K562 (cell line): Measurements from ENCODE around the gene UNC5C. TPM values are rescaled to one million over a fixed set of nuclear protein-coding genes. Genes with fewer than 3 reads are reported as not detected.

Experiments
- ATAC-seq: fragments of 200-7000 bp; cut with Tn5 transposase; 3 replicates; pipeline ENCODE4 v1.9.1; 2020; ENCODE audit warnings: moderate library complexity
- BruUV-seq: library from RNA; stranded (reverse); fragments of 400-500 nt; replicated peaks from 2 replicates; lab custom pipeline; 2021; lab: Mats Ljungman, UMichigan
- CTCF ChIA-PET: fragments of 300-600 bp; formaldehyde crosslinking; extraction: SDS; loops from one replicate; lab custom pipeline; 2021; ENCODE audit warnings: low intra/inter-chr PET ratio; lab: Yijun Ruan, JAX
- POLR2A ChIA-PET: fragments of 300-600, 350-650 bp; sonication (Branson Sonifier 250); formaldehyde crosslinking; extraction: SDS; loops from one replicate; lab custom pipeline; 2021; ENCODE audit warnings: antibody characterized with exemption, inconsistent platforms; lab: Yijun Ruan, JAX
- DNase-seq, 4 experiments: peaks; one replicate each; pipeline versions ENCODE4 v3.0.0 to v3.0.0-alpha.2; 2011 to 2018; ENCODE audit warnings: low spot score in 3 of 4, mixed read lengths in 3 of 4; ENCODE audit errors: extremely low read depth in 1 of 4
- FAIRE-seq: peaks from 2 replicates; lab custom pipeline; 2011; peaks lifted over from hg19 to GRCh38; lab: Jason Lieb, UNC
- H2AFZ ChIP-seq: 2 replicates; pipeline ENCODE4 v1.6.0; 2011; ENCODE audit warnings: low read depth, low read length, control low read depth, inconsistent platforms
- H3K27ac ChIP-seq: fragments of 200-600 bp; 3 replicates; pipeline ENCODE4 v1.8.0; 2011; ENCODE audit warnings: low read depth, mild to moderate bottlenecking, control low read depth, inconsistent platforms, low read length, moderate library complexity, mixed read lengths; ENCODE audit errors: extremely low read depth
- H3K27me3 ChIP-seq, 2 experiments: fragments of 300-600 bp in 1 of 2; 2 replicates in 1 of 2; 3 replicates in 1 of 2; pipeline versions ENCODE4 v1.6.0 to v1.8.0; 2011; ENCODE audit warnings: inconsistent platforms in 2 of 2, low read length in 2 of 2, mild to moderate bottlenecking in 1 of 2, mixed read lengths in 1 of 2, moderate library complexity in 1 of 2; ENCODE audit not compliant: control insufficient read depth in 2 of 2, insufficient read depth in 2 of 2
- H3K36me3 ChIP-seq: fragments of 300-600 bp; 3 replicates; pipeline ENCODE4 v1.8.0; 2011; ENCODE audit warnings: mild to moderate bottlenecking, low read length, inconsistent platforms; ENCODE audit not compliant: control insufficient read depth, insufficient read depth
- H3K4me1 ChIP-seq, 2 experiments: fragments of 200-600 bp in 1 of 2; replicated peaks in 1 of 2; 2 replicates in 1 of 2; 3 replicates in 1 of 2; pipeline versions ENCODE4 v1.5.1 to v1.8.0; 2011; ENCODE audit warnings: inconsistent platforms in 2 of 2, low read length in 2 of 2, mild to moderate bottlenecking in 1 of 2, mixed read lengths in 1 of 2, moderate library complexity in 1 of 2; ENCODE audit not compliant: control insufficient read depth in 2 of 2, insufficient read depth in 2 of 2
- H3K4me2 ChIP-seq: 2 replicates; pipeline ENCODE4 v1.6.1; 2011; ENCODE audit warnings: low read length, control low read depth, inconsistent platforms, mixed read lengths; ENCODE audit not compliant: insufficient read depth
- H3K4me3 ChIP-seq: fragments of 200-600 bp; sonication (generic), shearing (Covaris generic); 2 replicates; pipeline ENCODE4 v1.5.1; 2016; ENCODE audit warnings: control low read depth, inconsistent platforms
- H3K79me2 ChIP-seq: fragments of 200-600 bp; 3 replicates; pipeline ENCODE4 v1.8.0; 2011; ENCODE audit warnings: low read length, inconsistent platforms; ENCODE audit not compliant: control insufficient read depth, insufficient read depth
- H3K9ac ChIP-seq, 2 experiments: 2 replicates each; pipeline versions ENCODE4 v1.6.0 to v1.6.1; 2011; ENCODE audit warnings: low read depth in 2 of 2, low read length in 2 of 2, control low read depth in 1 of 2, inconsistent platforms in 1 of 2, mild to moderate bottlenecking in 1 of 2, mixed read lengths in 1 of 2; ENCODE audit not compliant: insufficient read depth in 1 of 2
- H3K9me1 ChIP-seq: one replicate; pipeline ENCODE4 v1.6.0; 2011; ENCODE audit warnings: inconsistent platforms, mild to moderate bottlenecking, low read length, moderate library complexity; ENCODE audit not compliant: control insufficient read depth, insufficient read depth
- H3K9me3 ChIP-seq: replicated peaks from 2 replicates; pipeline ENCODE4 v1.5.1; 2011; ENCODE audit warnings: low read depth, low read length, inconsistent platforms; ENCODE audit not compliant: control insufficient read depth, insufficient read depth
- H4K20me1 ChIP-seq: replicated peaks from 2 replicates; pipeline ENCODE4 v1.6.1; 2011; ENCODE audit warnings: low read length, inconsistent platforms, mixed read lengths; ENCODE audit not compliant: control insufficient read depth, insufficient read depth
- CREB3 ChIP-seq: fragments of 450-650 bp; conservative IDR thresholded peaks from 2 replicates; pipeline ENCODE4 v1.6.1; 2016; ENCODE audit warnings: missing genetic modification characterization, low read depth, mild to moderate bottlenecking, missing compliant biosample characterization, moderate library complexity
- DEAF1 ChIP-seq: fragments of 450-650 bp; formaldehyde crosslinking; IDR thresholded peaks from 2 replicates; pipeline ENCODE4 v1.4.0; 2020; ENCODE audit warnings: mild to moderate bottlenecking, moderate library complexity
- ELK3 ChIP-seq: fragments of 450-650 bp; formaldehyde crosslinking; IDR thresholded peaks from 2 replicates; pipeline ENCODE4 v1.4.0; 2020; ENCODE audit warnings: mild to moderate bottlenecking
- ETV6 ChIP-seq, 3 experiments: fragments of 150-350 bp in 1 of 3; sonication (generic) in 1 of 3; formaldehyde crosslinking in 1 of 3; IDR thresholded peaks; 2 replicates each; pipeline versions ENCODE4 v1.6.1 to v1.8.0; 2014 to 2022; ENCODE audit warnings: borderline replicate concordance in 2 of 3, low read depth in 2 of 3, antibody characterized with exemption in 1 of 3, low read length in 1 of 3, mild to moderate bottlenecking in 1 of 3, missing genetic modification reagents in 1 of 3
- FIP1L1 ChIP-seq: fragments of 200-400 bp; formaldehyde crosslinking; IDR thresholded peaks from 2 replicates; pipeline ENCODE4 v1.6.1; 2018; ENCODE audit warnings: mild to moderate bottlenecking, low read depth, low read length; ENCODE audit not compliant: poor library complexity, severe bottlenecking
- RBM34 ChIP-seq: fragments of 200-400 bp; formaldehyde crosslinking; IDR thresholded peaks from 2 replicates; pipeline ENCODE4 v1.6.1; 2018; ENCODE audit warnings: low read length, borderline replicate concordance; ENCODE audit not compliant: insufficient read depth
- SAFB ChIP-seq: fragments of 200-400 bp; formaldehyde crosslinking; IDR thresholded peaks from 2 replicates; pipeline ENCODE4 v1.6.1; 2017; ENCODE audit warnings: low read depth, low read length, borderline replicate concordance
- STAT5B ChIP-seq: fragments of 250-450 bp; sonication (Bioruptor Pico); IDR thresholded peaks from 2 replicates; pipeline ENCODE4 v1.8.0; 2021; ENCODE audit warnings: mild to moderate bottlenecking, inconsistent platforms
- TBP ChIP-seq: optimal IDR thresholded peaks from 2 replicates; pipeline ENCODE3; 2011; ENCODE audit warnings: low read depth, low read length, improper control_type of control experiment
- TSHZ1 ChIP-seq: fragments of 250-450 bp; sonication (Bioruptor Pico); IDR thresholded peaks from 2 replicates; pipeline ENCODE4 v1.4.0; 2020; ENCODE audit warnings: mild to moderate bottlenecking, moderate library complexity
- ZNF431 ChIP-seq: sonication (generic); formaldehyde crosslinking; IDR thresholded peaks from 2 replicates; pipeline ENCODE4 v1.8.0; 2022; ENCODE audit warnings: mild to moderate bottlenecking, missing genetic modification reagents
- WGBS: fragments of 100-300 bp; shearing (Covaris generic); methylation state at CpG from one replicate; pipeline ENCODE4 v1.1.6; 2016; ENCODE audit warnings: low coverage, mixed read lengths; ENCODE audit not compliant: insufficient coverage; ENCODE audit errors: missing lambda C conversion rate; 5-methylcytosine and 5-hydroxymethylcytosine counted together
- in situ Hi-C: fragments of 300-500 bp; cut with MboI; formaldehyde crosslinking; loops from 4 replicates; pipeline ENCODE4 v1.15.0; 2018; ENCODE audit warnings: inconsistent platforms, mixed read lengths
- intact Hi-C: fragments of 100-400 bp; cut with micrococcal nuclease; formaldehyde crosslinking; loops from 2 replicates; pipeline ENCODE4 v1.14.2; 2022
- polyA plus RNA-seq, 8 experiments: library from polyadenylated mRNA; depleted of rRNA in 4 of 8; stranded (reverse) in 5 of 8; unstranded in 3 of 8; fragments of >200 nt; fragmentation: Nextera tagmentation in 2 of 8; fragmentation: Illumina TruSeq in 1 of 8; extraction: Ambion mirVana in 2 of 8; extraction: Trizol in 1 of 8; gene quantifications; 2 replicates each; pipeline versions ENCODE4 v1.2.1 to v1.2.3, GENCODE V29; 2011 to 2014; ENCODE audit warnings: inconsistent platforms in 1 of 8, missing spikeins in 1 of 8
- total RNA-seq, 7 experiments: library from RNA; depleted of rRNA in 6 of 7; stranded (reverse); fragments of >200 nt in 6 of 7; fragmentation: Illumina TruSeq in 2 of 7; extraction: Trizol in 2 of 7; gene quantifications; 2 replicates each; pipeline versions ENCODE4 v1.2.1 to v1.2.3, GENCODE V29; 2011 to 2021; ENCODE audit warnings: low replicate concordance in 1 of 7

Gene UNC5C
- total and polyA plus RNA-seq, 9 of the 15 experiments (the other 6 are each of a cell fraction or from before 2014, with no cell fraction given) = under 0.01 to 0.10 (median 0.03) TPM; not detected in 1

GRCh38 chr4:95515589-95515988 is 33.2 kb downstream of the UNC5C start (continued):
- TF ChIP-seq TSHZ1 (no peak), FIP1L1 (no peak), ELK3 (CRISPR knock-in tag) (no peak), TBP (no peak), SAFB (no peak)

- Histone ChIP-seq H3K79me2 (no peaks in the 10 kb centered on the region), H3K4me3 (no peak overlapping the region), H3K27ac (no peak overlapping the region), H3K9ac (no peak overlapping the region), H3K9me3 (no peaks in the 10 kb centered on the region), H3K9me1 (no peaks in the 10 kb centered on the region), H3K4me2 (no peak overlapping the region), H2AFZ (no peak overlapping the region), H3K27me3 (no peaks in the 10 kb centered on the region), H3K36me3 (no peaks in the 10 kb centered on the region), H4K20me1 (no peaks in the 10 kb centered on the region), H3K4me1 (no peaks in the 10 kb centered on the region)
- in situ Hi-C loops = loop anchor here (25.0 kb wide), 1 partner anchor 351 kb away; no protein-coding TSS in a partner anchor
- POLR2A ChIA-PET = no interaction called here
- intact Hi-C loops = no loop called here
- CTCF ChIA-PET = interaction anchor here (0.5 kb wide), 1 partner anchor 784 kb away, joined by 4 read pairs; no protein-coding TSS in a partner anchor
- no peak for DNase-seq
- BruUV-seq = no TSS peak
- no peak for ATAC-seq
- FAIRE-seq = no peak
- 0% methylated on average over 4 of the region's 4 CpGs for WGBS
- TF ChIP-seq ETV6 (IDR thresholded peaks at IDR 0.05; ENCODE audit: borderline replicate concordance in 1 of 2, low read depth in 2 of 2, low read length in 1 of 2) (no peak), ETV6 (CRISPR knock-in tag; IDR thresholded peaks at IDR 0.05; ENCODE audit: borderline replicate concordance) (no peak), DEAF1 (CRISPR knock-in tag) (no peak), CREB3 (tag) (no peak), ZNF431 (no peak), STAT5B (no peak), RBM34 (no peak)
These were observed 35.8 kb downstream of the UNC5C start for GRCh38 chr4:95513022-95513421.
